Psoas muscle (tissue), 8 donors: ENCODE results near the gene TENM4. TPM values are rescaled to one million over a fixed set of nuclear protein-coding genes. Genes with fewer than 3 reads are reported as not detected.

Experiments used
- ATAC-seq, 4 donors: fragments of 200-7000 bp; cut with Tn5 transposase; one replicate each; pipeline ENCODE4 v1.9.1; 2020; ENCODE audit warnings: moderate library complexity in 3 of 4, mild to moderate bottlenecking in 2 of 4
- DNase-seq, 2 donors: peaks; one replicate each; pipeline ENCODE4 v3.0.0-alpha.2; 2020
- H3K27ac ChIP-seq: fragments of 200-600 bp; one replicate; pipeline ENCODE4 v1.8.0; 2022
- H3K27me3 ChIP-seq, 3 donors: fragments of 200-600 bp in 1 of 3; one replicate each; pipeline versions ENCODE4 v1.6.1 to v1.8.0; 2013 to 2022; ENCODE audit warnings: low read length in 2 of 3, mild to moderate bottlenecking in 2 of 3, moderate library complexity in 1 of 3; ENCODE audit not compliant: insufficient read depth in 3 of 3
- H3K36me3 ChIP-seq, 2 donors: fragments of 200-600 bp in 1 of 2; one replicate each; pipeline versions ENCODE4 v1.6.1 to v1.8.0; 2013 to 2022; ENCODE audit warnings: low read depth in 1 of 2, mild to moderate bottlenecking in 1 of 2, moderate library complexity in 1 of 2; ENCODE audit not compliant: insufficient read depth in 1 of 2
- H3K4me1 ChIP-seq: fragments of 200-600 bp; one replicate; pipeline ENCODE4 v1.8.0; 2022
- H3K4me3 ChIP-seq: fragments of 200-600 bp; one replicate; pipeline ENCODE4 v1.8.0; 2022; ENCODE audit warnings: mild to moderate bottlenecking
- H3K9me3 ChIP-seq: fragments of 200-600 bp; one replicate; pipeline ENCODE4 v1.8.0; 2022
- CTCF ChIP-seq: fragments of 200-600 bp; IDR thresholded peaks from one replicate; pipeline ENCODE4 v1.8.0; 2022; ENCODE audit warnings: antibody characterized with exemption
- WGBS, 3 donors: extraction: QIAGEN DNeasy Blood & Tissue Kit; methylation state at CpG; one replicate each; pipeline versions ENCODE4 v1.1.6 to v1.1.7; 2013; 5-methylcytosine and 5-hydroxymethylcytosine counted together
- intact Hi-C, 2 donors: fragments of 100-400 bp; cut with DNase I; formaldehyde crosslinking; loops; one replicate each; pipeline versions ENCODE4 v1.11.0 to v1.14.2; 2022
- polyA plus RNA-seq, 3 donors: library from polyadenylated mRNA; stranded (reverse); fragments of 200-250 nt; gene quantifications; one replicate each; pipeline ENCODE4 v1.2.3, GENCODE V29; 2013
- total RNA-seq, 4 donors: library from RNA; stranded (reverse); fragmentation: NEBNext Ultra II Directional in 2 of 4; extraction: Animal tissue kit (Norgen Biotek cat#: 25700) in 2 of 4; gene quantifications; one replicate each; pipeline versions ENCODE4 v1.2.1 to v1.2.4, GENCODE V29; 2021 to 2023
- donor health status: healthy with polysubstance abuse.
- donor health status: DM: no; HTN: no; CAD: no; lungs with moderate emphysema.
- donor health status: Bipolar disorder and iron deficiency.
- donor health status: healthy.
- donor health status: DM: yes; HTN: yes; CAD: no.
- donor health status: DM: no; HTN: no; CAD: no.
- donor health status: DM: no; HTN: no; CAD: no.
- donor health status: DM: yes; HTN: yes; CAD: no.

The TENM4 gene
- total and polyA plus RNA-seq, 7 donors: 0.05 to 1.7 (median 0.48) TPM

DNA sequence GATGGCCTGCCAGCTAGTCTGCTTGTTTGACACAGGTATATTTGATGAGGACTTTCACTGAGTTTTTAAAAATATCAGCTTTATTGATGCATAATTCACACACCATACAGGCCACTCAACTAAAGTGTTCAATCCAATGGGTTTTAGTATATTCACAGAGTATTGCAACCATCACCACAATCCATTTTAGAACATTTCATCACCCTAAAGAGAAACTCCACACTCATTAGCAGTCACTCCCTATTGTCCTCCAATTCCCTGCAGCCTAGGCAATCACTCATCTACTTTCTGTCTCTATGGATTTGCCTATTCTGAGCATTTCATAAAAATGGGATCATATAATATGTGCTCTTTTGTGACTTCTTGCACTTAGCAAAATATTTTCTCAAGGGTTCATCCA is 468.2 kb downstream of the TENM4 start:
- no peak for TF ChIP-seq CTCF
- ATAC-seq (no peak), DNase-seq (no peak)
- Histone ChIP-seq H3K36me3 (no peaks in the 10 kb centered on the region), H3K27me3 (no peaks in the 10 kb centered on the region), H3K4me3 (no peak overlapping the region), H3K9me3 (peaks cover 2% of the 10 kb centered on the region), H3K27ac (no peak overlapping the region), H3K4me1 (no peaks in the 10 kb centered on the region)
- intact Hi-C loops: loop anchor here in 1 of 2 donors (10.0 kb wide), 1 partner anchor 62 kb away; no protein-coding TSS in a partner anchor

GRCh38 chr11:78972177-78972576 is 468.7 kb downstream of the TENM4 start:
- no peaks in the 10 kb centered on the region for H3K4me1 ChIP-seq

DNA sequence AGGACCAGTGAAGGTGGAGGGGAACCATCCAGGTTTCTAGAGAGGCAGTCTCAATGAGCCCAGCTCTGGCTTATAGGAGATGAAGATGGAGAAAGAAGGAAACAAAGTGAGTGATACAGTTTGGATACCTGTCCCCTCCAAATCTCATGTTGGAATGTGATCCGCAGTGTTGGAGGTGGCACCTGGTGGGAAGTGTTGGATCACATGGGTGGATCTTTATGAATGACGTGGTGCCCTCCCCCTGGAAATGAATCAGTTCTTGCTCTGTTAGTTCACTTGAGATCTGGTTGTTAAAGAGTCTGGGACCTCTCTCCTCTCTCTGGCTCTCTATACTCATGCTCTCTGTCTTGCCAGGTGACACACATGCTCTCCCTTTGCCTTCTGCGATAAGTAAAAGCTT is 473.0 kb downstream of the TENM4 start:
- Histone ChIP-seq H3K9me3 (no peaks in the 10 kb centered on the region), H3K36me3 (no peaks in the 10 kb centered on the region), H3K4me1 (no peaks in the 10 kb centered on the region), H3K4me3 (no peak overlapping the region), H3K27me3 (no peaks in the 10 kb centered on the region), H3K27ac (no peak overlapping the region)
- ATAC-seq: no peak
- intact Hi-C loops: no loop called here
- no peak for TF ChIP-seq CTCF
- no peak for DNase-seq
- 88 to 94% (median 91%) methylated on average over 3 of the region's 3 CpGs for WGBS, 3 donors

More at GRCh38 chr11:78972177-78972576, 468.7 kb downstream of the TENM4 start:
- no peaks in the 10 kb centered on the region for H3K27me3 ChIP-seq
- H3K9me3 ChIP-seq: no peaks in the 10 kb centered on the region
- DNase-seq: no peak
- intact Hi-C loops: loop anchor here in 1 of 2 donors (10.0 kb wide), 1 partner anchor 63 kb away; no protein-coding TSS in a partner anchor
- H3K27ac ChIP-seq: no peak overlapping the region
- ATAC-seq: no peak
- H3K4me3 ChIP-seq: no peak overlapping the region
- no peak for TF ChIP-seq CTCF
- 82 to 83% (median 82%) methylated on average over 7 of the region's 7 CpGs for WGBS, 3 donors
- no peaks in the 10 kb centered on the region for H3K36me3 ChIP-seq

DNA sequence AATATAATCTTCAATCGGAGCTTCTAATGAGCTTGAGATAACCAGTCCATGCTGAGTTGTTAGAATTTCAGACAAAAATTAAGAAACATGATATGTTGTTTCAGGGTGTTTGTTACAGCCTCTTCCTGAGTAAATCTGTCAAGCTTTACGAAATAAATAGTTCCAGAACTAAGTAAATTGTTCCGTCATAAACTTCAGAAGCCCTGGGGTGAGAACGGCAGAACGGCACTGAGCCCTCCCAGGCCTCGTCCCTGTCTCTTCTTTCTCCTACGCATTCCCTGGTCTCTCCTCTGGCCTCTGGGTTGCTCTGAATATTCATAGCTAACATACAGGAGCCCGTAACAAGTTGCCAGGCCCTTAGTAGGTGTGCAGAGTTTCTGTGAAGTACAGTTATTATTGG is 475.4 kb downstream of the TENM4 start:
- intact Hi-C loops: no loop called here
- 75 to 84% (median 83%) methylated on average over 8 of the region's 8 CpGs for WGBS, 3 donors

More for the DNA sequence above, 475.4 kb downstream of the TENM4 start:
- H3K4me3 ChIP-seq: no peak overlapping the region
- H3K36me3 ChIP-seq: no peaks in the 10 kb centered on the region
- H3K27ac ChIP-seq: no peak overlapping the region
- peaks cover 0 to 9% (median 0%) of the 10 kb centered on the region in 3 donors for H3K27me3 ChIP-seq
- ATAC-seq (no peak), DNase-seq (no peak)
- no peaks in the 10 kb centered on the region for H3K9me3 ChIP-seq
- H3K4me1 ChIP-seq: no peaks in the 10 kb centered on the region
- TF ChIP-seq CTCF: no peak
